Coronary artery (tissue), 2 donors: ENCODE measurements around the gene SELENOS.
A peak's percentile ranks its signal among the peaks of the same experiment; 100 is the strongest.

Source experiments
- DNase-seq: peaks from one replicate; pipeline ENCODE4 v3.0.0-alpha.2; 2017; ENCODE audit warnings: low spot score
- H3K27ac ChIP-seq, 2 donors: fragments of 200-600 bp; sonication (generic); one replicate each; pipeline ENCODE4 v1.5.1; 2016 to 2019
- H3K4me3 ChIP-seq: fragments of 200-600 bp; sonication (generic); 2 replicates; pipeline ENCODE4 v1.5.1; 2016; ENCODE audit warnings: mild to moderate bottlenecking, moderate library complexity
- TF ChIP-seq, protein P1 (sequence below): fragments of 200-600 bp; sonication (generic); IDR thresholded peaks from one replicate; pipeline ENCODE4 v1.5.1; 2019; ENCODE audit warnings: antibody characterized with exemption

The SELENOS gene

DNA sequence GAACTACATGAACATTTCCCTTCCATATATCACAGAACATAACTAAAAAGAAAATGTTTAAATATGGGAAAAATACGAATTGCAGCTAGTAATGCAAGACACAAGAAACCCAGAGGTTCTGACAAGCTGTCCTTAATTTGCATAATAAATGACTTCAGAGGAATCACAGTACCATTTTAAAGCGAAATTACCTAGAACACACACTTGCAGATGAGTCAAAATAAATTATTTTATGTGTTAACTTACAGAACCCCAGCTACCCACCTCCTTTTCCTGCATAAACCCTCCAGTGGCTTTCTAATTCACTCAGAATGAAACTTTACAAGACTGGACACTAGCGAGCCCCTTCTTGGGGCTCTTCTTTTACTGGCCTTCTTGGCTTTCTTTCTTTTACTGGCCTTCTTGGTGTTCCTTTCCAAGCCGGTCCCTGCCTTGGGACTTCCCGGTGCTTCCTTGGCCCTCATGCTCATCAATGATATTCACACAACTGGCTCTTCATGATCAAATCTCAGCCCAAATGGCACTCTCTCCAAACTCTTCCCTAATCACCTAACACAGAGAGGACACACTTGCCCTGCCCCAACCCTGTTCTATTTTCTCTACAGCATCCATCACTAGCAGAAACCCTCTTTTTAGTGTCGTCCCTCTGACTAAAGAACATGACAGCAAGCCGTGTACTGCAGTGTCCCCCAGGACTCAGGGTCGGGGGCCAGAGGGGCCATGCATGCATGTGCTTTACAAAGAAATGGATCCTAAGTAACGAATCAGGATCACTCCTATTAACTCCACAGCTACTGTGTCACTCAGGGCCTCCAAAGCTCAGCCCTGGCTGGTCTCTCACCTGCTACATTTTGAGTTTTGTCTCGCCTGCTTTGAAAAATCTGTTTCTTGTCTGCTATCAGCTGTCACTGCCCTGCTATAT is 30.2 kb downstream of the SELENOS start:
- peak overlapping the region in 1 of 2 donors; percentile 60 for H3K27ac ChIP-seq
- TF ChIP-seq, protein P1, sequence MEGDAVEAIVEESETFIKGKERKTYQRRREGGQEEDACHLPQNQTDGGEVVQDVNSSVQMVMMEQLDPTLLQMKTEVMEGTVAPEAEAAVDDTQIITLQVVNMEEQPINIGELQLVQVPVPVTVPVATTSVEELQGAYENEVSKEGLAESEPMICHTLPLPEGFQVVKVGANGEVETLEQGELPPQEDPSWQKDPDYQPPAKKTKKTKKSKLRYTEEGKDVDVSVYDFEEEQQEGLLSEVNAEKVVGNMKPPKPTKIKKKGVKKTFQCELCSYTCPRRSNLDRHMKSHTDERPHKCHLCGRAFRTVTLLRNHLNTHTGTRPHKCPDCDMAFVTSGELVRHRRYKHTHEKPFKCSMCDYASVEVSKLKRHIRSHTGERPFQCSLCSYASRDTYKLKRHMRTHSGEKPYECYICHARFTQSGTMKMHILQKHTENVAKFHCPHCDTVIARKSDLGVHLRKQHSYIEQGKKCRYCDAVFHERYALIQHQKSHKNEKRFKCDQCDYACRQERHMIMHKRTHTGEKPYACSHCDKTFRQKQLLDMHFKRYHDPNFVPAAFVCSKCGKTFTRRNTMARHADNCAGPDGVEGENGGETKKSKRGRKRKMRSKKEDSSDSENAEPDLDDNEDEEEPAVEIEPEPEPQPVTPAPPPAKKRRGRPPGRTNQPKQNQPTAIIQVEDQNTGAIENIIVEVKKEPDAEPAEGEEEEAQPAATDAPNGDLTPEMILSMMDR: no peak
- H3K4me3 ChIP-seq: peak overlapping the region; percentile 41
- no peak for DNase-seq

DNA sequence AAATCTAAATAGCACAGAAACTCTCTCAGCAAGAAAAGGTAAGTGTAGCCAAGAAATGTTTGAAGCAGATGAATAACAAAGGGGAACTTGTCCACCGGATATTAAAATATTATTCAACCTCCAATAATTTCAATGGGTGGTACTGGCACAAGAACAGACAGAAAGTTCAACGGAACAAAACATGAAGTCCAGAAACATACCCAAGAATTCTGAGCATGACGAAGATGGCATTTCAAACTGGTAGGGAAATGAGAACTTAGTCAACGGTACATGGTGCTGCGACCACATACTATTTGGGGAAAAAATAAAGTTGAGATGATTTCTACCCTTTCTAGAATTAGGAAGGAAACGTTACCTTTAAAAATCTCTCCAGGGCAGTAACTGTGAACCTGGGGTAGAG is 30.9 kb downstream of the SELENOS start:
- no peak overlapping the region for H3K27ac ChIP-seq
- TF ChIP-seq, protein P1: no peak
- H3K4me3 ChIP-seq: no peak overlapping the region
- no peak for DNase-seq

DNA sequence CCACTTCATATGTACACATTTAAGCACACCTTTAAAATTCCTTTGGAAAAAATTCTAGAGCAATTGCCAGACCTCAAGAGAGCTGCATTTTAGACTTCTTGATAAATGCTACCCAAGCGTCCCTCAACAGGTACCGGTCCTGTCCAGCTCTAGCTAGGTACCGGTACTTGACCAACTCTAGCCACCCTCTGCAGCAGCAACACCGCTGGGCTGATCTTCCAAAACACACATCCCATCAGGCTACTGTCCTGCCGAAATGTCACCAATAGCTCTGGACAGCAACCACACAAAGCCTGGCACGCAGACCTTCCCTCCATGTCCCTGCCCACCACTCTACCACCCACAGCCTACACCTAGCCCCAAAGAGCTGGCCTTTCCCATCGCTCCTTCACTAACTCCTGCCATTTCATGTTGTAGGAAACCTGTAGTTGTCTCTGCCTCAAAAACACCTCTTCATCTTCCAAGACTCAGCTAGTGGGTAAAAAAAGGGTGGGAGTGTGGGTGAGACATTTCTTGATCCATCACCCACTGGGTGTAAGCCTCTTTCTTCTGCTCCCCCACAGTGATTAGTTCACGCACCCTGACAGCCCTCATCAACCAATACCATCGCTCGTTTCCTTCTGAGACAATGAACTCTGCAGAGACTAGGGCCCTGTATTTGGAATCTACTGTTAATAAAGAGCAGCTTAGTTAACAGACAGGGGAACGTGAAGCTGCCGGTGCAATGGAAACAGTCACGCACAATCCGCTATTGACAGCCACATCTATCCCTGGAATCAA is 32.2 kb downstream of the SELENOS start:
- no peak overlapping the region for H3K27ac ChIP-seq
- TF ChIP-seq, protein P1: no peak

DNA sequence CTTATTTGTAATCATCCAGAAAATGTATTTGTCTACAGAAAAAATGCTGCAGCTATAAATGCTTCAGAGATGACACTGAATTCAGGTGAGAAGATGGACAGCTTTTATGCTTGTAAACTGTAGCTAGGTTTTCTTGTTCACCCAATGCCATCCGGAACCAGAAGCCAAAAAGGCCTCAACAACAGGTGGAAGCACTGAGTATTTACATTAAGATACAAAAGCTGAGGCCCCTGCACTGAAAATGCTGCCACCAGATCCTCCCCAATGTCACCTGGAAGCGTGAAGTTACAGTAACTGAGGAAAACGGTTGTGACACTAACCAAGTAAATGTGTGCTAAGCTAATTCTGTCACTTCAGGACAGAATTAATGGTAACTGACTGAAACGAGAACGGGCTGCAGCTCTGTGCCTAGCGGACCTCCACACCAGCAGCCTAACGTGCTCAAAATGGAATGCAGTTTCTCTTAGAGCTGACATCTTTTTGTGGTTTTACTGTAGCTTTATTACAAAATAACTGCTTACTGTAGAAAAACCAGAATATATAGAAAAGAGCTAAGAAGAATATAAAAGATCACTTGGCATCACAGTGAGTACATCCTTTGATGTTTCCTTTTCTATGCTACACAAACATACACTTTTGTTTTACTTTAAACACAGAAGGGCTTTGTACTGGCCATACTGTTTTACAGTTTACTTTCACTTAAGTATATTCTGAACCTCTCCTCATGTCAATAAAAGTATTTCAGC is 33.1 kb downstream of the SELENOS start:
- DNase-seq: no peak
- H3K4me3 ChIP-seq: no peak overlapping the region
- H3K27ac ChIP-seq: no peak overlapping the region
- TF ChIP-seq, protein P1: no peak

More for the DNA sequence above, 32.2 kb downstream of the SELENOS start:
- DNase-seq: no peak
- peak overlapping the region; percentile 15 for H3K4me3 ChIP-seq

DNA sequence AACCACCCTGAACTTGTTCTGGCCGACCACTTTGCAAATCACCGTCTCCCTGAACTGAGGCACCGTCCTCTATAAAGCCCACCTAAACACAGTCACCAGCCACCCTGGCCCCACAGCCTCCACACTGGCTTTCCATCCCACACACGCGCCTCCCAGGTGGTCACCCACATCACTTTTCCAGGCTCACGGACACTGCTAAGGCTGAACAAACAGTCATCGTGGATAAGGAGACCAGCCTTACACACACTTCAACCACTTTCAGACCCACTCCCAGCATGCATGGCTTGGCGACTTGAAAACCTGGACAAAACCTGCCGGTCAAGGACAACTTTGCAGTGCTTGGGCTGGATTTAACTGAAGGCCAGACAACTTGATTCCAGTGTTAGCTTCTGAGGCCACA is 33.9 kb downstream of the SELENOS start:
- H3K27ac ChIP-seq: peak overlapping the region in 1 of 2 donors; percentile 31
- H3K4me3 ChIP-seq: no peak overlapping the region
- no peak for DNase-seq
- TF ChIP-seq, protein P1: no peak

DNA sequence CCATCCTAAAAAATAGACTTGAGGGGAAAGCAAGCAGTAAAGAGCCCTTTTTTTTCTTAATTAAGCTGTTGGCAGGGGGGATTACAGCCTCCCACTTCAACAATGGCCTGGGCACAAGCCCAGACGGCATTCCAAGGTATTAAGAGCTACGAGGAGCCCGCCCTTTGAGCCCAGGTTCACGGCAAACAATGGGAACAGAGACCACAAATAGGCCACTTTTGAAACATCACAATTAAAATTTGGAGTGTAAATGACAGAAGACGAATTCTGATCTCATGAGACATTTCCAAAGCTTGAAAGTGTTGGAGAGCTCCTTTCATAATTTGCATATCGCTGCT is 34.3 kb downstream of the SELENOS start:
- no peak for DNase-seq
- H3K4me3 ChIP-seq: no peak overlapping the region
- peak overlapping the region in 1 of 2 donors; percentile 31 for H3K27ac ChIP-seq
- TF ChIP-seq, protein P1: no peak
